Esophagus muscularis mucosa (tissue), 4 donors: ENCODE results near the gene SELENOO. TPM values are rescaled to one million over a fixed set of nuclear protein-coding genes. Genes with fewer than 3 reads are reported as not detected.

Experiments
- DNase-seq: peaks from one replicate; pipeline ENCODE4 v3.0.0-alpha.2; 2017; ENCODE audit errors: extremely low spot score
- H3K27ac ChIP-seq, 4 donors: fragments of 200-600 bp; sonication (generic); replicated peaks in 1 of 4; 1 replicate in 3 of 4; 2 replicates in 1 of 4; pipeline ENCODE4 v1.5.1; 2016 to 2019; ENCODE audit warnings: mild to moderate bottlenecking in 1 of 4
- H3K27me3 ChIP-seq, 4 donors: fragments of 200-600 bp; sonication (generic); one replicate each; pipeline versions ENCODE4 v1.5.1 to v1.6.0; 2016 to 2019
- H3K36me3 ChIP-seq, 4 donors: fragments of 200-600 bp; sonication (generic); one replicate each; pipeline ENCODE4 v1.5.1; 2016 to 2019
- H3K4me1 ChIP-seq, 4 donors: fragments of 200-600 bp; sonication (generic); one replicate each; pipeline ENCODE4 v1.5.1; 2016 to 2019
- H3K4me3 ChIP-seq, 4 donors: fragments of 200-600 bp; sonication (generic); 1 replicate in 2 of 4; 2 replicates in 2 of 4; pipeline ENCODE4 v1.5.1; 2016 to 2019; ENCODE audit warnings: mild to moderate bottlenecking in 4 of 4, moderate library complexity in 1 of 4
- H3K9me3 ChIP-seq, 4 donors: fragments of 200-600 bp; sonication (generic); 1 replicate in 3 of 4; 2 replicates in 1 of 4; pipeline ENCODE4 v1.5.1; 2016 to 2019
- EP300 ChIP-seq: sonication (generic); formaldehyde crosslinking; IDR thresholded peaks from one replicate; pipeline ENCODE4 v1.6.1; 2017; ENCODE audit warnings: antibody characterized with exemption
- POLR2A ChIP-seq: fragments of 450-650 bp; IDR thresholded peaks from one replicate; pipeline ENCODE4 v1.6.1; 2017; ENCODE audit warnings: antibody characterized with exemption, moderate library complexity, mild to moderate bottlenecking, low read depth
- POLR2AphosphoS5 ChIP-seq, 2 donors: sonication (generic); formaldehyde crosslinking; IDR thresholded peaks; one replicate each; pipeline ENCODE4 v1.6.1; 2017; ENCODE audit warnings: antibody characterized with exemption in 2 of 2
- WGBS: methylation state at CpG from one replicate; pipeline ENCODE4 v1.1.5; 2018; 5-methylcytosine and 5-hydroxymethylcytosine counted together
- intact Hi-C: fragments of 100-400 bp; cut with DNase I; formaldehyde crosslinking; loops from one replicate; pipeline ENCODE4 v1.15.1; 2023
- total RNA-seq, 4 donors: library from RNA; depleted of rRNA; stranded (reverse); fragments of >200 nt; gene quantifications; one replicate each; pipeline versions ENCODE4 v1.1.0 to v1.2.1, GENCODE V29; 2016
- TF ChIP-seq, protein P1 (sequence below), 3 experiments: fragments of 200-600 bp in 2 of 3; fragments of 450-650 bp in 1 of 3; sonication (generic) in 2 of 3; IDR thresholded peaks; one replicate each; pipeline ENCODE4 v1.5.1; 2017 to 2019; ENCODE audit warnings: antibody characterized with exemption in 3 of 3, mild to moderate bottlenecking in 2 of 3, moderate library complexity in 1 of 3

SELENOO gene
- total RNA-seq, 4 donors from 2014 or later: 22.4 to 41.0 (median 23.0) TPM

DNA sequence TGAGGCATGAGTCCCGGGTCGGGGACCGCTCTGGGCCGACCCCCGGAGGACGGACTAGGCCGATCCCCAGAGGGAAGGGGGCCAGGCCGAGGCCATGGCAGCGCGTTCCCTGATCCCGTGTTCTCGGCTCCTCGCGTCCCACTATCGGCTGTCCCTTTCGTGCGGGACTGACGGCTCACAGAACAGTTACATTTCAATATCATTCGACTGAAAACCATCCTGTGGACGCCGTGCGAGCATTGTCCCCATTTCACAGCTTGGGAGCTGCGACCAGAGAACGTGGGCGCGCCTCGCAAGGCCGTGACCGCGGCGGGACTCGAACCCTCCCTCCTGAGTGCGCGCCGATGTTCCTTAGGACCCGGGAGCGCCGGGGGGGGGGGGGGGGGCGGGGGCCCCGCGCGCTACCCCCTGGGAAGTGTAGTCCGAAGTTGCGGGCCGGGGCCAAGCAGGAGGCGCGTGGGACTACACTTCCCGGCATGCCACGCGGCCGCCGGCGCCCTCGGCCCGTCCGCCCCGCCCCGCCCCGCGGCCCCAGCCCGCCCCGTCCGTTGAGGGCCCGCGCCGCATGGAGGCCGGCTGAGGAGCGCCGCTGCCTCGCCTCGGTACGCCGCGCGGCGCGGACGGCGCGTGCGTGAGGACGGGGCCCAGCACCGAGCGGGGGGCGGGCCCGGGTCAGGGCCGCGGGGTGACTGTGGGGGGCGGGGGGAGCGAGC is 15.3 kb upstream of the SELENOO start, which contains the start of gene TRABD:
TRABD (plus strand) TSS at position 539 of the 713 bp plus-strand sequence. CDS start 7,148 bp downstream, outside the sequence.
- H3K4me3 ChIP-seq: peak within 1 kb of the TSS; percentile 76 to 87 (median 84)
- intact Hi-C loops: no loop called here
- DNase-seq: peak; percentile 98
- 4% methylated on average over 29 of the region's 90 CpGs for WGBS
- H3K9me3 ChIP-seq: no peaks in the 10 kb centered on the region
- H3K4me1 ChIP-seq: peaks cover 43 to 63% (median 58%) of the 10 kb centered on the region in 4 donors
- H3K36me3 ChIP-seq: no peaks in the 10 kb centered on the region
- no peak for TF ChIP-seq POLR2A
- TF ChIP-seq POLR2AphosphoS5 (IDR thresholded peaks at IDR 0.05): no peak
- TF ChIP-seq, protein P1, sequence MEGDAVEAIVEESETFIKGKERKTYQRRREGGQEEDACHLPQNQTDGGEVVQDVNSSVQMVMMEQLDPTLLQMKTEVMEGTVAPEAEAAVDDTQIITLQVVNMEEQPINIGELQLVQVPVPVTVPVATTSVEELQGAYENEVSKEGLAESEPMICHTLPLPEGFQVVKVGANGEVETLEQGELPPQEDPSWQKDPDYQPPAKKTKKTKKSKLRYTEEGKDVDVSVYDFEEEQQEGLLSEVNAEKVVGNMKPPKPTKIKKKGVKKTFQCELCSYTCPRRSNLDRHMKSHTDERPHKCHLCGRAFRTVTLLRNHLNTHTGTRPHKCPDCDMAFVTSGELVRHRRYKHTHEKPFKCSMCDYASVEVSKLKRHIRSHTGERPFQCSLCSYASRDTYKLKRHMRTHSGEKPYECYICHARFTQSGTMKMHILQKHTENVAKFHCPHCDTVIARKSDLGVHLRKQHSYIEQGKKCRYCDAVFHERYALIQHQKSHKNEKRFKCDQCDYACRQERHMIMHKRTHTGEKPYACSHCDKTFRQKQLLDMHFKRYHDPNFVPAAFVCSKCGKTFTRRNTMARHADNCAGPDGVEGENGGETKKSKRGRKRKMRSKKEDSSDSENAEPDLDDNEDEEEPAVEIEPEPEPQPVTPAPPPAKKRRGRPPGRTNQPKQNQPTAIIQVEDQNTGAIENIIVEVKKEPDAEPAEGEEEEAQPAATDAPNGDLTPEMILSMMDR (IDR thresholded peaks at IDR 0.05): no peak
- no peak for TF ChIP-seq EP300
- H3K27ac ChIP-seq: peak within 1 kb of the TSS; percentile 69 to 75 (median 73)
- H3K27me3 ChIP-seq: peaks cover 0 to 5% (median 0%) of the 10 kb centered on the region in 4 donors

DNA sequence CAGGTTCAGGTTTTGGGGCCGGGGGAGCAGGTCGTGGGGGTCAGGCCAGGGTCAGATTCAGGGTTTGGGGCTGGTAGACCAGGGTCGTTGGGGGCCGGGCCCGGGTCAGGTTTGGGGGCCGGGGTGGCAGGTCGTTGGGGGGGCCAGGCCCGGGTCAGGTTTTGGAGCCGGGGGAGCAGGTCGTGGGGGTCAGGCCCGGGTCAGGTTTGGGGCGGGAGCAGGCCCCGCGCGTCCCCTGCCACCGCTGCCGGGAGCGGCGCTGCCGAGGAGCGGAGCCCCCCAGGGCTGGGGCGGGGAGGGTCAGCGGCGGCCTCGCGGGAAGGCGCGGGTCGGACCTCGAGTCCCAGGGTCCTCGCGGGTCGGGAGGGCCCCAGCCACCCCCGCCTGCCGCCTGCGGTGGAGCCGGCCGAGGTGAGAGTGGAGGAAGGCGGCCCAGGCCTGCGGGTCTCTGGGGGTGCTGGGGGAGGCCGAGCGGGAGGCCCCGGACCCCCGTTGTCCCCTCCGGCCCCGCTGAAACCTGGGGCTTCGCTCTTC is 14.6 kb upstream of the SELENOO start:
- no peak for TF ChIP-seq EP300
- TF ChIP-seq, protein P1 (IDR thresholded peaks at IDR 0.05): no peak
- no peak for TF ChIP-seq POLR2AphosphoS5 (IDR thresholded peaks at IDR 0.05)
- no peak for TF ChIP-seq POLR2A
- no peaks in the 10 kb centered on the region for H3K36me3 ChIP-seq
- DNase-seq: no peak
- under 1% methylated on average over 20 of the region's 47 CpGs for WGBS
- H3K27ac ChIP-seq: peak overlapping the region; percentile 69 to 75 (median 73)
- H3K4me3 ChIP-seq: peak overlapping the region; percentile 76 to 87 (median 84)
- peaks cover 50 to 70% (median 65%) of the 10 kb centered on the region in 4 donors for H3K4me1 ChIP-seq
- no peaks in the 10 kb centered on the region for H3K9me3 ChIP-seq
- intact Hi-C loops: no loop called here
- H3K27me3 ChIP-seq: no peaks in the 10 kb centered on the region

DNA sequence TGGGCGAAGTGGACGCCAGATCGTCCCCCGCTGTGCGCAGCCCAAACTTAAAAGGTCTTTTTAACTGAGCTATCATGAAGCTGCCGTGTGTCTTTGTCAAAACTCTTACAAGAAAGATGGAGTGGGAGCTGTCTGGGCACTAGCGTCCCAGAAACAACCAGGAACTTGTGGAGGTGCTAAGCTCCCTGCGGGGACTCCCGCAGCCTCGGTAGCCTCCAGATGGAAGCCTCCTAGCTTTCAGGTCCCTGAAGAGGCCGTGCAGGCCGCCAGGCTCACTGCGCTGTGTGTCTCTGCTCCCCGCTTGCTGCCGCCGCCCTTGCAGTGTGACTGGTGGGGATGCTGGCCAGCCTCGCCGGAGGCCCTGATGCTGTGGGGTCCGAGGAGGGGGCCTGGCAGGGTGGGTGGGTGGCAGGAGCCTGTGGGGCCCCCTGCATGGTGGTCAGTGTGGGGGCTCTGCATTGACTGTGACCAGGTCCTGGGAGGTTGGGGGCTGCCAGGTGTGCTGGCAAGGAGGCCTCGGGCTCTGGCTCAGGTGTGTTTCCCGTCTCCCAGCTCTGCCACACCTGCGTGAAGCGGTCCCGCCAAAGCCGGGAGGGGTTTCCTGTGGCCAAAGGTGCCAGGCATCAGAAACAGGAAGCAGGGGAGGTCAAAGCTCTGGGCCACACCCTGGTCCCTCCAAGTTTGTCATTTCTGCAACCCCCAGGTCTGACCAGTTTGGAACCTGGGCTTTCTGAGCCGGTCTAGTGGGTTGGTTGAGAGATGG is 13.9 kb upstream of the SELENOO start:
- Histone ChIP-seq H3K36me3 (peaks cover 0 to 1% (median 0%) of the 10 kb centered on the region in 4 donors), H3K27ac (peak overlapping the region; percentile 69 to 75 (median 73)), H3K9me3 (no peaks in the 10 kb centered on the region), H3K27me3 (no peaks in the 10 kb centered on the region), H3K4me3 (peak overlapping the region; percentile 76 to 87 (median 84)), H3K4me1 (peaks cover 50 to 75% (median 68%) of the 10 kb centered on the region in 4 donors)
- 41% methylated on average over 15 of the region's 26 CpGs for WGBS
- no peak for TF ChIP-seq POLR2A
- TF ChIP-seq EP300: no peak
- TF ChIP-seq, protein P1 (IDR thresholded peaks at IDR 0.05): no peak
- no peak for TF ChIP-seq POLR2AphosphoS5 (IDR thresholded peaks at IDR 0.05)
- DNase-seq: no peak
- intact Hi-C loops: no loop called here

DNA sequence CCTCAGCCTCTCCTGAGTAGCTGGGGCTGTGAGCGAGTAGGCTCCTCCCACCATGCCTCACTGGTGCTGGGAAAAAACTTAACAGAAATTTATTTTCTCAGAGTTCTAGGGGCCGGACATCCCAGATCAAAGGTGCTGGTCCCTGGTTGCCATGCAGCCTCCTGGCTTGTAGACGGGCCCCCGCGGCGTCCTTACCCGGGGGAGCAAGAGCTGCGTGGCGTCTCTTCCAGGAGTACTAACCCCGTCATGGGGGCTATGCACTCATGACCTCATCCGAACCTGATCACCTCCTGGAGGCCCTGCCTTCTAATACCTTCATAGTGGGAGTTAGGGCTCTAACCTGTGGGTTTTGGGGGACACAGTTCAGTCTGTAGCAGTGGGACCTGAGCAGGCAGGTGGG is 12.5 kb upstream of the SELENOO start:
- H3K4me3 ChIP-seq: no peak overlapping the region
- H3K27ac ChIP-seq: no peak overlapping the region
- H3K36me3 ChIP-seq: peaks cover 0 to 8% (median 5%) of the 10 kb centered on the region in 4 donors
- TF ChIP-seq, protein P1 (IDR thresholded peaks at IDR 0.05): no peak
- no peak for TF ChIP-seq POLR2A
- TF ChIP-seq EP300: no peak
- TF ChIP-seq POLR2AphosphoS5 (IDR thresholded peaks at IDR 0.05): no peak
- WGBS: 95% methylated on average over 11 of the region's 11 CpGs
- intact Hi-C loops: no loop called here
- no peaks in the 10 kb centered on the region for H3K9me3 ChIP-seq
- no peak for DNase-seq
- no peaks in the 10 kb centered on the region for H3K27me3 ChIP-seq
- peaks cover 50 to 85% (median 71%) of the 10 kb centered on the region in 4 donors for H3K4me1 ChIP-seq
